Body of pancreas (tissue), 4 donors: ENCODE data around the gene TLR9.

Experiments
- POLR2A ChIP-seq, 3 donors: fragments of 450-650 bp; IDR thresholded peaks; one replicate each; pipeline ENCODE4 v1.6.1; 2016; ENCODE audit warnings: antibody characterized with exemption in 3 of 3, mild to moderate bottlenecking in 2 of 3
- TF ChIP-seq, protein P1 (sequence below), 7 experiments: fragments of 450-650 bp in 4 of 7; fragments of 200-600 bp in 3 of 7; sonication (generic) in 3 of 7; IDR thresholded peaks; one replicate each; pipeline ENCODE4 v1.5.1; 2016 to 2019; ENCODE audit warnings: antibody characterized with exemption in 7 of 7

DNA sequence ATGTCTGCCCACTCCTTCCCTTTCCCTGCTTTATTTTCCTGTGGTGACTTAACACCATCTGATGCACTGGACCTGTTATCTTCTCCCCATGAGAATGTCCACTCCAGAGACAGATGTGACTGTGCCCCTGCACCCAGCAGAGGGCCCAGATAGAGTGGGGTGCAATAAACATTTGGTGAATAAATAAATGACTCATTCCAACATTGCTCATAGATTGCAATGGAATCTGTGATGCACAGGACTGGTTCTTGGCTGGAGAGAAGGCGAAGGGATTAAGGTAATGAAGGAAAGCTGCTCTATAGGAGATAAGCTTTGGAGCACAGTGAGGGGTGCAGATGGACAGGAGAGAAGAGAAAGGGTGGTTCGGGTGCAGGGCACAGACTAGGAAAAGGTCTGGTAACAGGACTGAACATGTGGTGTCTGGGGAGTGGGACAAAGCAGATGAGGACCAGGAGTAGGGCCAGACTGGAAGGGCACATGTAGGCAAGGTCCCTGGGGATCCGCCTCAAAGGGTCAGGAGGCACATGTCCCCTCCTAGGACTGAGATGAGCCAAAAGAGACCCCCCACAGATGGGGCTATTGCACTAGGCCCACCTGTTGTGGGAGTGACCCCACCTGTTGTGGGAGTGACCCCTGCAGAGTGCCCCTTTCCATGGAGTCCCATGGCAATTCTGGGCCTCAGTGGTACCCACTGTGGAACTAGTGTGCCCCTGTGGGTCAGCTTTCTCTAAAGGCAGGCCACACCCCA is 53.8 kb downstream of the TLR9 start:
- TF ChIP-seq, protein P1, sequence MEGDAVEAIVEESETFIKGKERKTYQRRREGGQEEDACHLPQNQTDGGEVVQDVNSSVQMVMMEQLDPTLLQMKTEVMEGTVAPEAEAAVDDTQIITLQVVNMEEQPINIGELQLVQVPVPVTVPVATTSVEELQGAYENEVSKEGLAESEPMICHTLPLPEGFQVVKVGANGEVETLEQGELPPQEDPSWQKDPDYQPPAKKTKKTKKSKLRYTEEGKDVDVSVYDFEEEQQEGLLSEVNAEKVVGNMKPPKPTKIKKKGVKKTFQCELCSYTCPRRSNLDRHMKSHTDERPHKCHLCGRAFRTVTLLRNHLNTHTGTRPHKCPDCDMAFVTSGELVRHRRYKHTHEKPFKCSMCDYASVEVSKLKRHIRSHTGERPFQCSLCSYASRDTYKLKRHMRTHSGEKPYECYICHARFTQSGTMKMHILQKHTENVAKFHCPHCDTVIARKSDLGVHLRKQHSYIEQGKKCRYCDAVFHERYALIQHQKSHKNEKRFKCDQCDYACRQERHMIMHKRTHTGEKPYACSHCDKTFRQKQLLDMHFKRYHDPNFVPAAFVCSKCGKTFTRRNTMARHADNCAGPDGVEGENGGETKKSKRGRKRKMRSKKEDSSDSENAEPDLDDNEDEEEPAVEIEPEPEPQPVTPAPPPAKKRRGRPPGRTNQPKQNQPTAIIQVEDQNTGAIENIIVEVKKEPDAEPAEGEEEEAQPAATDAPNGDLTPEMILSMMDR (IDR thresholded peaks at IDR 0.05): no peak
- TF ChIP-seq POLR2A (IDR thresholded peaks at IDR 0.05): no peak
